Fibroblast of skin of abdomen (primary cell): ENCODE results near the gene ST7.

ENCODE experiments used
- DNase-seq: peaks from one replicate; pipeline ENCODE4 v3.0.0-alpha.2; 2013

ST7 gene

GRCh38 chr7:116978006-116978405 lies 24.7 kb downstream of the ST7 start:
- DNase-seq = no peak

- no peak for DNase-seq
These were observed 26.1 kb downstream of the ST7 start for GRCh38 chr7:116979430-116979829.

GRCh38 chr7:116980354-116980753 lies 27.1 kb downstream of the ST7 start:
- DNase-seq = no peak

- no peak for DNase-seq
These were observed 28.6 kb downstream of the ST7 start for GRCh38 chr7:116981939-116982338.

- DNase-seq = no peak
These were observed 31.2 kb downstream of the ST7 start for GRCh38 chr7:116984511-116984910.

- no peak for DNase-seq
These were observed 31.6 kb downstream of the ST7 start for GRCh38 chr7:116984917-116985316.

- DNase-seq = no peak
These were observed 32.3 kb downstream of the ST7 start for GRCh38 chr7:116985575-116985974.

GRCh38 chr7:116986611-116987565 lies 33.6 kb downstream of the ST7 start:
- peak; percentile 49 for DNase-seq

- DNase-seq = no peak
These were observed 35.2 kb downstream of the ST7 start for GRCh38 chr7:116988363-116988989.

GRCh38 chr7:116990056-116990455 lies 36.8 kb downstream of the ST7 start:
- no peak for DNase-seq

- DNase-seq = no peak
These were observed 37.9 kb downstream of the ST7 start for GRCh38 chr7:116991233-116991632.

- no peak for DNase-seq
These were observed 41.3 kb downstream of the ST7 start for GRCh38 chr7:116994611-116995010.

GRCh38 chr7:116997972-116998371 lies 44.7 kb downstream of the ST7 start:
- DNase-seq = no peak

- no peak for DNase-seq
These were observed 45.4 kb downstream of the ST7 start for GRCh38 chr7:116998567-116999175.

GRCh38 chr7:116999311-116999710 lies 46.0 kb downstream of the ST7 start:
- peak; percentile 29 for DNase-seq

GRCh38 chr7:117001283-117001682 lies 48.0 kb downstream of the ST7 start:
- no peak for DNase-seq

- DNase-seq = peak; percentile 49
These were observed 51.6 kb downstream of the ST7 start for GRCh38 chr7:117004899-117005298.

- DNase-seq = peak; percentile 57
These were observed 52.1 kb downstream of the ST7 start for GRCh38 chr7:117005449-117005848.

GRCh38 chr7:117006907-117007684 lies 53.8 kb downstream of the ST7 start:
- no peak for DNase-seq

GRCh38 chr7:117008118-117008885 lies 55.0 kb downstream of the ST7 start:
- no peak for DNase-seq

- peak; percentile 65 for DNase-seq
These were observed 55.7 kb downstream of the ST7 start for GRCh38 chr7:117008886-117009531.
